GM12873 (cell line): ENCODE data around the gene OTC.

ENCODE experiments used
- TF ChIP-seq, protein P1 (sequence below): IDR thresholded peaks from 2 replicates; pipeline ENCODE4 v1.5.1; 2012; ENCODE audit warnings: low read depth, mild to moderate bottlenecking, moderate library complexity, low read length, control low read depth; ENCODE audit not compliant: insufficient read depth; ENCODE audit errors: missing control alignments

Gene OTC

DNA sequence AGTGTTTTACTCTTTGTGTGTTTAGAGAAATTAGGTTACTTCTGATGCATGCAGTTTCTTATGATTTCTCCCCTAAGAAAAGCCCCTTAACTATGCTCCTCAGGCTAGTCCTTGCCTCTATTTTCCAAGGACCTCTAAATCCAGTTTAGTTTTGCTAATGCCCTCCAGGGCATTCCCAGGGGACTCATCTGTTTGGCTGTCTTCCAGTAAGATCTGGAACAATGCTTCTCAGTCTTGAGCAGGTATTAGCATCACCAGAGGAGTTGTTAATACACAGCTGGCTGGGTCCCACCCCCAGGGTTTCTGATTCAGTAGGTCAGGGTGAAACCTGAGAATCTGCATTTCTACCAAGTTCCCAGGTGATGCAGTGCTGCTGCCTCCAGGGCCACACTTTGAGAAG is 56.9 kb downstream of the OTC start:
- TF ChIP-seq, protein P1, sequence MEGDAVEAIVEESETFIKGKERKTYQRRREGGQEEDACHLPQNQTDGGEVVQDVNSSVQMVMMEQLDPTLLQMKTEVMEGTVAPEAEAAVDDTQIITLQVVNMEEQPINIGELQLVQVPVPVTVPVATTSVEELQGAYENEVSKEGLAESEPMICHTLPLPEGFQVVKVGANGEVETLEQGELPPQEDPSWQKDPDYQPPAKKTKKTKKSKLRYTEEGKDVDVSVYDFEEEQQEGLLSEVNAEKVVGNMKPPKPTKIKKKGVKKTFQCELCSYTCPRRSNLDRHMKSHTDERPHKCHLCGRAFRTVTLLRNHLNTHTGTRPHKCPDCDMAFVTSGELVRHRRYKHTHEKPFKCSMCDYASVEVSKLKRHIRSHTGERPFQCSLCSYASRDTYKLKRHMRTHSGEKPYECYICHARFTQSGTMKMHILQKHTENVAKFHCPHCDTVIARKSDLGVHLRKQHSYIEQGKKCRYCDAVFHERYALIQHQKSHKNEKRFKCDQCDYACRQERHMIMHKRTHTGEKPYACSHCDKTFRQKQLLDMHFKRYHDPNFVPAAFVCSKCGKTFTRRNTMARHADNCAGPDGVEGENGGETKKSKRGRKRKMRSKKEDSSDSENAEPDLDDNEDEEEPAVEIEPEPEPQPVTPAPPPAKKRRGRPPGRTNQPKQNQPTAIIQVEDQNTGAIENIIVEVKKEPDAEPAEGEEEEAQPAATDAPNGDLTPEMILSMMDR: no peak

DNA sequence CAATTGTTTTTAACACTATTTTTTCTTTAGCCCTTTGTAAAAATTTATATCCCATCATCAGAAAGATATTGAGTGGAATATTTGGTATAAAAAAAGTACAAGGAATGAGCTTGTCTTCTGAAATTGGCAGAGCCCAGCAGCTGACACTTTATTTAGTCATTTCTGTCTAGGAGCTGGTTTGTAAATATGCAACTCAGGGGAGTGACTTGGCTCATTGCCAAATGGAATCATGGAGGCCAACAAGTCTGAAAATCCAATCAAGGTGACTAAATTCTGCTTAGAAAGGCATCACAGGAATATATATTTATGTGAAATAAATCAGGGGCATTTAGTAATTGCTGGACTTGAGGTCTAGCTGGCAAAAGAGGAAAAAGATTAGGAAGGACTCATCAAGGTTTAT is 74.4 kb downstream of the OTC start:
- TF ChIP-seq, protein P1: no peak

DNA sequence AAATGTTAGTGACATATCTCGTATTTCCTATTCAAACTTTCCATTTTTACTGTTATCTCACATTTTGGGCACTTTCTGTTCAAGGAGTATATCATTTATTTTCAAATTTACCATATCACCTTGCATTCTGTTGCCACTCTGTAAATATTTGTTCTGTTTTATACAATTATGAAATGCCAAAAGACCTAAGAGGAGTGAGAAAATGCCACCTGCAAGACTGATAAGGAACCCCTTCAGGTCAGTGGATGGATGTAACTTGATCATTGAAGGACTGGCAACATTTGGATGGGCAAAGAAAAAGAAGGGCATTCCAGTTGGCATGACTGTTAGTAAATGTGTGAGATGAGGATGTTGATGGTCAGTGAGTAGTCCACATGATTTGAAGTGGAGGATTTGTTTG is 79.1 kb downstream of the OTC start:
- TF ChIP-seq, protein P1: no peak

DNA sequence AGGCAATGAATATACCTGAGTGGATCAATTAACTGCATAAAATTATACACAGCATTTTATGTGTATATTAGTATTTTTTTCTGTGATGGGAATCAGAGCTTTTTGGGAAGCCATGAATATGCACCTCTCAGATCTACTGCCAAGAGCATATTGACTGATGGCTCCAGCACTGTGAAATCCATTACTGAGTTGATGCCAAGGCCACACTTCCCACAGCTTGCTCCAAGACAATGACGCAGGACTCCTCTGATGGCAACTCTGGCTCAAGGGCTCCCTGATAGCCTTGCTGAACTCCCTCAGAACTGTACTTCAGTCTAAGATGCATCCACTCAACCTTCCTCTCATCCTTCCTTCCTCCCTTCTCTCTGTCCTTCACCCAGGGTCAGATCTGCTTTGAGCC is 82.7 kb downstream of the OTC start:
- TF ChIP-seq, protein P1: no peak

DNA sequence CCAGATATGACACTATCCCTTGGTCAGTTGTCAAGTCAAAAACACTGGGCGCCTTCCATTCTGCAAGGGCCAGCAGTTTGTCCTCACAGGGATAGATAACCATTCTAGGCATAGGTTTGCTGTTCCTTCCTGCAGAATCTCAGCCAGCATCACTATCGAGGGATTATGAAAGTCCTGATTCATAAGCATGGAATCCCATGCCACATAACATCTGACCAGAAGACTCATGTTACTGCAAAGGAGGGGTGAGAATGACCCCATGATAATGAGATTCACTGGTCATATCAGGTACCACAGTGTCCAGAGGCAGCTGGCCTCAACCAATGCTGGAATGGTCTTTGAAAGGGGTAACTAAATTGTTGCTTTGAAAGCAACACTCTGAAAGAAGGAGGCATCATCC is 84.7 kb downstream of the OTC start:
- TF ChIP-seq, protein P1: no peak

DNA sequence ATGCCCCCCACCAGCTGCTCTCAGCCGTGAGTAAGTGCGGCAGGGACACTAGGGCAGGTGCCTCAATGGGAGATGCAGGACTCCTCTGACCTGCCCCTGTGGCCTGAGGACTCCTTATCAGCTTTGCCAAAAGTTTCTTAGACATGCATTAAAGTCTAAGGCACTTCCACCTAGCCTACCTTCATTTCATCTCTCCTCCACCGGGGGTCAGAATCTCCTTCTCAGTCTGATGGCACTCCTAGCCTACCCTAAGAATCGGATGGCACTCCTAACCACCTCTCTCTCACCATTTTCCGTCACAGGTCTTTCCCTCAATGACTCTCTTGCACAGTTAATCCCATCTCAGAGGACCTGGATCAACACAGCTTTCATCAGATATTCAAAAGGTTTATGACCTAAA is 85.9 kb downstream of the OTC start:
- TF ChIP-seq, protein P1: no peak

DNA sequence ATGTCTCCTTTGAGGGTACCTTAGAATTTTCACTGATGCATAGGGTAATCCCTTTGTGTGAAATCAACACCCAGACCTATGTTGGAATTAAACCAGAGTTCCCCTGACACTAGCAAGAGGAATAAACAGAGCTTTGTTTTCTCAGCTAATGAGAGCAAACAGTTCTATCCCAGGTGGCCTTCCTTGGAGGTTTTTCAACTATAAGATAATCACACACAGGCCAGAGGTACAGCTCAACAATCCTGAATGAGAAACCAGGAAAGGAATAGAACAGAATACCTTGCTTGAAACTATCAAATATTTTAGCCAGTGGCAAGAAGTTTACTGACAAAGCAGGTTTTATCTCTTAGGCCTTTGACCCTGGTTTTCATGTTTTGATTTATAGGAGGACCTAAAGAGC is 100.2 kb downstream of the OTC start:
- TF ChIP-seq, protein P1: no peak

DNA sequence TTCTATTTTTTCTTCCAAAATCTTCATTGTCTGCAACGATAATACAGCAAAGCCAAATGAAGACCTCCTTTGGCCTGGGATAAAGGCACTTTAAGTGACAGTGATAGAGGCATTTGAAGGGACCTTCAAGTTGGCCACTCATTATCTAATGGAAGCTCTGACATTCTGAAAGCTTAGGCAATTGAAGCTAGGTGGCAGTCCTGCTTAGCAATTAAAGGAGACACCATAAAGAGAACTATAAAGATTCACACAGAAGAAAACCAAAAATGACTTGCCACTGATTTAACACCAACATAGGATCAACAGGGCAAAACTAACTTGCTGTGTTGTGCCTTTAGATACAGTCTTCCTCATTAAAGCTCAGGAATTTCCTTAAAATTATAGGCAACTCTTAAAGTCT is 105.7 kb downstream of the OTC start:
- TF ChIP-seq, protein P1: no peak
